Measurements from ENCODE around the gene NRAS. TPM values are rescaled to one million over a fixed set of nuclear protein-coding genes. Genes with fewer than 3 reads are reported as not detected.

Gene NRAS
- total RNA-seq, 1 experiment from 2014 or later: 140 TPM

DNA sequence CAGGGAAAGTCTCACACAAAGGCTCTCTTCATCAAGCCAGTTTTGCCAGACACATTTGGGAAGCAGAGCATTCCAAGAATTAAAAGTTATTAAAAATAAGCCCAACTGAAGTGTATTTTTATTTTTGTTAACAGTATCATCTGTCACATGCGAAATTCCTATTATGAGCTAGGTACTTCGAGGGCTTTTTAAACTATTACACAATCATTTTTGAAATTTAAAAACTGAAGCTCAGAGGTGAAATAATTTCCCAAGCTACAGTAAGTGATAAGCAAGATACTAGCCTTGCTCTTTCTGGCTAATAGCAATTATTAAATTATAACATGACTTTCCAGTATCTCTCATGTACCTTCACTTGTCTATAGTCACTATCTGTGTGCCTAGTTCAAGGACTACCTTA, 12.0 kb upstream of the NRAS start:
- no peak for DNase-seq (ENCODE audit: low read depth)

DNA sequence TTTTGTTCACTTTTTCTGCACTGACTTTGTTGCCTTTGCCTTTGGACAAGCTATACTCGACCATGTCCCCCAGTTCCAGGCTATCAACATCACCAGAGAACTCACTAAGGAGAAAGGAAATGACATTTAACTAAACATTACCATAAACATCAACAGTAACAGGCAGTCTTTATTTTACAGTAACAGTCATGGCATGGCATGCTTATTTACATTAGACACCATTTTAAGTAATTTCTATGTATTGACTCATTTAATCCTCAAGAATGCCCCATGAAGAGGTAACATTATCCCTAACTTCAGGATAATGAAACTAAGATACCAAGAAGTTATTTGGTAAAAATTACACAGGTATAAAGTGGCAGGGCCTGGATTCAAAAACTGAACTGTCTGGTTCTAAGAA, 8.7 kb upstream of the NRAS start:
- DNase-seq (ENCODE audit: low read depth): no peak

DNA sequence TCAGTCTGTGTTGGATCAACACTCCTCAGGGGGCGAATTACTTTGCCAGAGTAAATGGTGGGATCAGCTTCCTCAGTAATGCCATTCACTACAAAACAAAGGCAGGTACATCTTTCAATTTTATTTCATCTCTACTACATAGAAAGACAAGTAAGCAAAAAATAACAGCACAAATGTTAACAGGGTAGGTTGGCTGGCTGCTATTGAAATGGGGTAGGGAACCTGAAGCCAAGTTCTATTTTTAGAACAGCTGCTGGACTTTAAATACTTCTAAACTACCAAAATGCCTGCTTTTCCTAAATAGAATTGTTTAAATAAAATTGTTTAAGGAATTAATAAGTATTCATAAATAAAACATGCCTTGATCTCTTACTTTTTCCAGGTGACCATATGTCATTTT, 7.3 kb upstream of the NRAS start:
- no peak for DNase-seq (ENCODE audit: low read depth)

DNA sequence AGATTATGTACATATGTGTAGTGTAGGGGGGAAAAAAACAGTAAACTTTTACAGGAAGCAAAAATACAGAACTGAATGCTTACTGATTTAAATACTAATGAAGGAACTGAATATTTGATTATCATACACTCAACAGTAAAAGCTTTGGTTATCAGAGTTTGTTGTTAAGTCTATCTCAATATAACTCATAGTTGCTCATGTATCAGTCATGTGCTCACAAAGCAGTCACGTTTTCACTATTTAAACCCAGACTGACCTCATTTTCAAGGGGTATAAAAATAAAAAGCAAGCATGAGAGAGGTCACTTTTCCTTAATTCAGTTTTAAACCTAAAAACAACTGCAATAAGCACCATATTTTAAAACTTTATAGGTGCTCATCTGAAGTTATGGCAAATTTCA, 6.9 kb upstream of the NRAS start:
- no peak for DNase-seq (ENCODE audit: low read depth)

DNA sequence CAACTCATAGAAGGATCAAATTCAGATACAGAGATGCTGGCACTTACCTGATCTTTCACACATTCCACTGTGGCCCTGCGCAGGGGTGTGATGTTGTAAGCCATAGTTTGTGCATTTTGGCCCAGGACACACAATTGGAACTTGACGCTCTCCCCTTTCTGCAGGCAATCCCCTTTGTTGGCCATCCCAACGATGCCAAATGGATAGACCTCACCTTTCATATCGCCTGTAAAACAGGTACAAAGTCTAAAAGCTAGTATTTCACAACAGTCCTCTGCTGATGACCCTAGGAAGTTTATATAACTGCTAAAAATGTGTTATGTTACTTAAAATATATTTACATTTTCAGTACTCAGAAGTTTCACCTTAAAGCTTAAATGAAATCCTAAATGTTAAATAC, 3.9 kb upstream of the NRAS start:
- no peak for DNase-seq (ENCODE audit: low read depth)

DNA sequence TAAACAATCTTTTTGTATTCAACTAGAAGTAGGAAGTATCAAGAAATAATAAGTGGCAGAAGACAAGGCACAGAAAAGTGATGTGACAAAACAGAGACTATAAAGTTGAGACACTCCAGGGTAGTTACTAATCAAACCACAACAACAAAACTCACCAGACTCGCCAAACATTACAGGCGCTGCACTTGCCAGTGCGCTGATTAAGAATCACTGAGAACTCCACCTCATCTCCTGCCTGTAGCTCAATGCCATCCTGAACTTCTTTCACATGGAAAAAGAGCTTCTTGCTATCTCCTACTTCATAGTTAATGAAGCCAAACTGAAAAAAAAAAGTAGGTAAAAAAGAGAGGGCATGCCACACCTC, 2.8 kb upstream of the NRAS start:
- no peak for DNase-seq (ENCODE audit: low read depth)

DNA sequence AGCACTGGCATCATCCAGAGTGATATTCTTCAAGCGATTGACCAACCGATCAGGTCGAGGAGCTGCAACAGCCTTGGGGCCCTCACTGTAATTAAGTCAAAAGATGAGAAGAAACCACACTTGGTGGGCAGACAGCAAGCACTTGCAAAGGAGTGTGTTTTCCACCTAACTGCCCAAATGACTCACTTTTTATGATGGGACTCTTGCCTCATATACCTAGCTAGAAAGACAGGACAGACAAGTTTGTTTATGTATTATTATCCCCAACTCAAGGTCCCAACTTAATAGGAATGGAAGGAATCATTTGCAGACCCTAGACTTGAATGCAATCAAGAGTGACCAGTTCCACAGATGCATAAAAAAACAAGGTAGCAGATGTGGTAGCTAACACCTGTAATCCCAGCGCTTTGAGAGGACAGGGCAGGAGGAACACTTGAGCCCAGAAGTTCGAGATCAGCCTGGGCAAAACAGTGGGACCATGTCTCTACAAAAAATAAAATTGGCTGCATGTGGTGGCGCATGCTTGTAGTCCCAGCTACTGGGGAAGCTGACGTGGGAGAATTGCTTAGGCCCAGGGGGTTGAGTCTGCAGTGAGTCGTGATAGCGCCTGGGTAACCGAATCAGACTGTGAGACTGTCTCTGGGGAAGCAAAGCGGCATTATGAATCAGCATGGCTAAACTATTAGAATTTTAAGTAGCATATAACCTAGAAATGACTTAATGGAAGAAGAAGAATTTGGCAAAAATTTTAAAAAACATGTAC, 2.3 kb upstream of the NRAS start:
- DNase-seq (ENCODE audit: low read depth): peak; percentile 9

DNA sequence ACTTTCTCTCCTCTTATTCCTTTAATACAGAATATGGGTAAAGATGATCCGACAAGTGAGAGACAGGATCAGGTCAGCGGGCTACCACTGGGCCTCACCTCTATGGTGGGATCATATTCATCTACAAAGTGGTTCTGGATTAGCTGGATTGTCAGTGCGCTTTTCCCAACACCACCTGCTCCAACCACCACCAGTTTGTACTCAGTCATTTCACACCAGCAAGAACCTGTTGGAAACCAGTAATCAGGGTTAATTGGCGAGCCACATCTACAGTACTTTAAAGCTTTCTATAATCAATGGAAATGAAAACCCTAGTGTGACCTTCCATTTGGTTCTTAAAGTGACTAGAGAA, 643 bp downstream of the NRAS start:
- DNase-seq (ENCODE audit: low read depth): no peak

DNA sequence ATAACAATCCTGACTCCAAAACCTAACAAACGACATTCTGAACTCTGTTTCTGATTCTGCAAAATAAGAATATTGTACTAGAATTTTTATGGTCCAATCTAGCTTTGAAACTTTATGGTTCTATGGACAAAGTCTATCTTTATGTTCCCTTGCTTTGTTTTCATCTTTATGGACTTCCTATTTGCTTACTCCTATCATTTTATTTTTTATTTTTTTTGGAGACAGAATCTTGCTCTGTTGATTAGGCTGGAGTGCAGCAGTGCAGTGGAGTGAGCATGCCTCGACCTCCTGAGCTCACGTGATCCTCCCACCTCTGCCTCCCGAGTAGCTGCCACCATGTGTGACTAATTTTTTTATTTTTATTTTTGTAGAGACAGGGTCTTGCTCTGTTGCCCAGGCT, 3.6 kb downstream of the NRAS start:
- DNase-seq (ENCODE audit: low read depth): no peak

DNA sequence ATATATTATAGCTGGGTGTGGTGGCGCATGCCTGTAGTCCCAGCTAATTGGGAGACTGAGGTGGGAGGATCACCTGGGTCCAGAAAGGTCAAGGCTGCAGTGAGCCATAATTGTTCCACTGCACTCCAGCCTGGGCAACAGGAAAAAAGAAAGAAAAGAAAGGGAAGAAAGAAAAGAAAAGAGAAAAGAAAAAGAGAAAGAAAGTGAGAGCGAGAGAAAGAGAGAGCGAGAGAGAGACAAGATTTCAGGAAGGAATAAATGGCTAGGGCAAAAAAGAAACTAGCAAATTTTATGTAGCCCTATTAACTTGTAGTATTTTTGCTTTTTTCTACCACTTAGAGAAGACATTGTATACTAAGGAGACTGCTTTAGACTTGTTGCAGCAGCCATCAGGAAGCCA, 6.2 kb downstream of the NRAS start:
- no peak for DNase-seq (ENCODE audit: low read depth)

DNA sequence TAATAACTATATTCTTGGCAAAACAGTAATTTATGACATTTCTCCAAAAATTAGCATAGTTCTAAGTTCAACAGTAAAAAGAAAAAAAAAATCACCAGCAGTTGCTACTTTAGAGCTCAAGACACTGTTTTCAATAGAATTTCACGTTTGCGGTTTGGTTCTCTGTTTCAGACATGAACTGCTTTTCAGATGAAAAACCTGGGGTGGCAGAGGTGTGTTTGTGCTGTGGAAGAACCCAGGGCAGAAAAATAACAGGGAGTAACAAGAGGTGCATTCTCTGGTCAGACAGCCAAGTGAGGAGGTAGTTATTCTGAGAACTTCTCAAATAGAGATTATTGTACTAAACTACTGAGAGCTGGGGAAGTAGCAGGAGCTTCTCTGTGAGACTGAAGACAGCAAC, 9.0 kb downstream of the NRAS start:
- DNase-seq (ENCODE audit: low read depth): no peak

DNA sequence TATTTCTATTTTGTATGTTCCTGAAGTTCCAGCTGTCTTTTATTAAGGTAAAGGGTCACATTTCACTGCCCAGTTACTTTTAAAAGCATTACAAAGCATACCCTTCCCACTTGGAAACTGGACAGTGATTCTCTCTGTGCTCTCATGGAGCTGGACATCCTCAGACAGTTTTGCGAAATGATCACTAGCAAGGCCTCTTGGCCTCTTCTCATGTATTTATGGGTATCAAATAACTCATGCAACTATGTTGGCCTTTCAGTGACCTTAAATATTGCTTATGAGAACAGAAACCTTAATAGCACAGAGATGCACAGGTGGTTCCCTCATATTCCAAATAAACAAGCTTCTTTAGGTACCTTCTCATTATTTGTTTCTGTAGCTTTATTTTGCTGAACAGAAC, 13.3 kb downstream of the NRAS start:
- no peak for DNase-seq (ENCODE audit: low read depth)

DNA sequence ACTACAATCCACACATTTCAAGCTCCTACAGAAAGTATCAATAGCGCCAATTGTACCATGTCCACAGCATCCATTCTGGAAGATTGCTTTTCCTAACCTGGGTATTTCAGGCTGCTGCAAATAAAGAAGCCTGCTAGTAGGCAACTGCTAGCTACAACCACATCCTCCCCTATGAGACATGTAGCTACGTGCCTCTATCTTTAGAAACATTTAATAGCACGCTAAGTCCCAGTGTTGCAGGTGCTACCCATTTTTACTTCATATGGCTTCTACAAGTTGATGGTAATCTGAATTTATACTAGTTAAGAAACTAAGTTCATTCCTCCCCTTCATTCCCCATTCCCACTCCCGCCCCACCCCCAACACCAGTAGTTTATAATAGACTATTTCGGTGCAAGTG, 13.8 kb downstream of the NRAS start:
- DNase-seq (ENCODE audit: low read depth): no peak

DNA sequence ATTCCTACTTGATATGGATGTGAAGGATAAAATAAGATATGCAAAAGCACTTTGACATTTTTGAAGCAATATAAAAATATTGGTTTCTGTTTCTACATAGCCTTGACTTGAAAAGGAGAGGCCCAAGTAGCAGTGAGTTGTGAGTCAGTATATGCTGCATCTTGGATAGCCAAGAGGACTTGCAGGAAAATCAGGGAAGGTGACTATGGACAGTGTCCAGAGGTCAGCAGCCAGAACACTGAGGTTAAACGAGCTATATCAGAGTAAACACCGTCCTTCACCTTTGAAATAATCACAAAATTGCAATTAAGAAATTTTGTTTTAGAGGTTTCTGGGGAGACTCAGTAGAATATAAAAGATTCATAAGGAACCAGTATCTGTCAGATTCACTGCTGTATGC, 14.6 kb downstream of the NRAS start:
- DNase-seq (ENCODE audit: low read depth): no peak

DNA sequence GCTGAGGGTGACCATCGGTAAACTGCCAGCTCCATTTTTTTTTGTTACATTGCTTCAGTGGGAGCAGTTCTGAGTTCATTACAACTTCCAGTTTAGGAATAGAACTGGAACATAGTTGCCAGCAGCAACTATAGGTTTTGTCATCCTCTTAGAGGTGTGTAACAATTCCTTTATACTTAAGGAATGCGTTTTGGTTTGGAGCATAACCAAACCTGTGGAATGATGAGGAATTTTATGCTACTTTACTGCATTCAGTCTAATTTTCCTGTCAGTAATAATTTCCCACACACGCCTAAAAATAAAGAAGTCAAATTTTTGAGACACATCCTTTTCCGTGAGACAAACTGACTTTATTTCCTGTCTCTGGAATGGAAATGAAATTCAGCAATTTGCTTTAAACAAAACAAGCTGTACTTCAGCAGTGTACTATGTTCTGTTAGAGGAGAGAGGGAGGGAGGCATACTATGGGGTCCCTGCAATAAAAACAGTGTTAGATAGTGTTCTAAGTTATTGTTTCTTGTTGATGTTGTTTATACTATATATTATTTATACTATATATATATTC, 16.5 kb downstream of the NRAS start:
- no peak for DNase-seq (ENCODE audit: low read depth)

DNA sequence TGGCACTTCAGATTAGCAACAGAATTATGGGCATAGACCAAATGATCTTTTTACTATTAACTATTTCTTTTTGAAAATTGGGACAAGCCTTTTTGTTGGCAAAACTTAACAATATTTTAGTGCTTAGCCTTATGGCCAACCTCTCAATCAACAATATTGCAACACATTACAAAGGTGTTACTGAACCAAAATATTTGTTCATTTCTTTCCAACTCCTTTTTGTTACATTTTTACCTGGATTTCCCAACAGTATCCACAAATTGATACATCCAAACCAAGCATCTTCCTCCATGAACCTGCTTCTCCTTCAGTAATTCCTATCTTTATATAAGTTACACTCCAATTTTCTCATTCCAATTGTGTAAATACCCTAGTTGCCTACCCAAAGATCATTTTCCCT, 19.8 kb downstream of the NRAS start:
- DNase-seq (ENCODE audit: low read depth): no peak

DNA sequence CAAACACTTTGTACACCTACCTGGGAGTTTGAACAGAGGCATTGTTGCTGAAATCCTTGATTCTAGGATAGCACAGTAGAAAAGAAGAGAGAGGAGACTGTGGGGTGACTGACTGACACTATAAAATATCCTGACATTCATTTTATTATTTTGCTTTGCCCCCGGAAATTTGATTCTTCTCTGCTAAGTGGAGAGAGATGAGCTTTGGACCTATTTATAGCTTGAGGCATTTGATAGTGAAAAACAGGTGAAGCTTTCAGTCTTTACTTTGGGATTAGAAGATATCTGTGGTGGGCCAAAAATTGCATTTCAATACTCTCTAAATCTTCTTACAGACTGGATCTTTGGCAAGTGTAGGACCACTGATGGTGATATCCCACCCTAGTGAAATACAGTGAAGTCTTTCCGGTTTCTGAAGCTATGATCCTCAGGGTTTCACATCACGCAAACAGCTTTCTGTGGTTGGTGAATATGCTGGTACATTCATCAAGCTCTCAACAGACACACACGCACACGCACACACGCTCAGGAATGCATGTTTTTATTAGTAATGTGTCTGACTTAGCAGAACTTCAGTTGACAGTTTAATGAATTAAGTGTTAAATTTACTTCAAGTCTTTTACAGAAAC, 21.0 kb downstream of the NRAS start, which contains the start of gene AMPD1:
Gene AMPD1, minus strand, starts transcription at position 117 of the 629 bp plus-strand sequence. Its CDS starts 75 bp downstream, at position 42.
- peak; percentile 19 for DNase-seq (ENCODE audit: low read depth)

DNA sequence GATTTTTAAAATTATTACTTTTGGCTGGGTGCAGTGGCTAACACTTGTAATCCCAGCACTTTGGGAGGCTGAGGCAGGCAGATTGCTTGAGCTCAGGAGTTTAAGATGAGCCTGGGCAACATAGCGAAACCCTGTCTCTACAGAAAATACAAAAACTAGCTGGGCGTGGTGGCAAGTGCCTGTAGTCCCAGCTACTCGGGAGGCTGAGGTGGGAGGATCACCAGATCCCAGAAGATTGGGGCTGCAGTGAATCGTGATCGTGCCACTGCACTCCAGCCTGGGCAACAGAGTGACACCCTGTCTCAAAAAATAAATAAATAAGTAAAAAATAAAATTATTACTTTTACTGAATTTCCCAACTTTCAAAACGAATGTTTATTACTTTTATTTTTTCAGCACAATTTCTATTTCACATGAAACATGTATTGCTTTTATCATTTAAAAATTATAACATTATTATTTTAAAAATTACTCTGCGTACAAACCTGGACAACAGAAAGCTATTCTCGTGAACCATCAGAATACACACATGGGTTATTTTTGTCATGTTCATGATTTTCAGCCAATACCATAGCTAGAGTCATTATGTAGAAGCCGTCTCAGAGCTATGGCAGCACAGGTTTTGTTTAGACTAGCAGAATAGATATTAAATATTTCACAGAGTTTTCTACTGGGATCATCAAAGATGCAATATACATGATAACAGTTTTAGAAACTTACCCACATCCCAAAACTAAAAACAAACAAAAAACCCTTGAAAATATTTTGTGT, 21.8 kb downstream of the NRAS start:
- no peak for DNase-seq (ENCODE audit: low read depth)

DNA sequence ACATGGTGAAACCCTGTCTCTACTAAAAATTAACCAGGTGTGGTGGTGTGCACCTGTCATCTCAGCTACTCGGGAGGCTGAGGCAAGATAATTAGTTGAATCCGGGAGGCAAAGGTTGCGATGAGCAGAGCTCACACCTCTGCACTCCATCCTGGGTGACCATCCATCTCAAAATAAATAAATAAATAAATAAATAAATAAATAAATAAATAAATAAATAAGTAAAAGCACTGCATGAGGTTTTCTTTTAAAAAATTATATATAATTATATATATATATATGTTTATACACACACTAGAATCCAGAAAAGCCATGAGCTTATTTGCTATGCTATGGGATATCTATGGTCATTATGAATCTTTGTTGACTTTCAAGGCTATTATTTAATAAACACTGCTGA, 23.6 kb downstream of the NRAS start:
- DNase-seq (ENCODE audit: low read depth): no peak

DNA sequence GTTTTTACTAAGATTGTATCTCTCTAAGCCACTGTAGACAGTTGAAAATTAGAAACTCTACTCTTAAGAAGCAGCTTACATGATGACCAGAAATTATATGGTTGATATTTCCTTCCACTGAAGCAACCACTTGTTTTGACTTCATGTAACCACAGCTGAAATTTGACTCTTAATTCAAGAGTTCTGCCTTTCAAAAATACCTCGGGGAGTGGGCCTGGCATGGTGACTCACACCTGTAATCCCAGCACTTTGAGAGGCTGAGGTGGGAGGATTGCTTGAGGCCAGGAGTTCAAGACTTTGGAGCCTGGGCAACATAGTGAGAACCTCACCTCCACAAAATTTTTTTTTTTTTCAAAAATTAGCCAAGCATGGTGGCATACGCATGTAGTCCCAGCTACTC, 25.5 kb downstream of the NRAS start:
- DNase-seq (ENCODE audit: low read depth): peak; percentile 24

DNA sequence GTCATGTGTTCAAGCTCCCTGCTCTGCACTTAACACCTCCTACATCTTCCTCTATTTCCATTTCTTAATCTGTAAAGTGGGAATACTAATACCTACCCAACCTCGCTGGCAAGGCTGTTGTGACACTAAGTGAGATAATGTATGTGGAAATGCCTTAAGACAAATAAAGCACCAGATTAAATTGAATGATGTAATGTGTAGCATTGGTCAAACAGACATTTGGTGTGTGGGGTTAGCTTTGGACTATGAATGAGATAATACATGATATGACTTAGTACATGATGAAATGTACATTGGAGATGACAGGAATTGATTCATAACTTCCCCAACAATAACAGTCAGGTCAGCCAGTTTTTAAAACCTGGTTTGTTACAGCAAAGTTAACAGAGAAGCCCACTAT, 26.4 kb downstream of the NRAS start:
- no peak for DNase-seq (ENCODE audit: low read depth)

DNA sequence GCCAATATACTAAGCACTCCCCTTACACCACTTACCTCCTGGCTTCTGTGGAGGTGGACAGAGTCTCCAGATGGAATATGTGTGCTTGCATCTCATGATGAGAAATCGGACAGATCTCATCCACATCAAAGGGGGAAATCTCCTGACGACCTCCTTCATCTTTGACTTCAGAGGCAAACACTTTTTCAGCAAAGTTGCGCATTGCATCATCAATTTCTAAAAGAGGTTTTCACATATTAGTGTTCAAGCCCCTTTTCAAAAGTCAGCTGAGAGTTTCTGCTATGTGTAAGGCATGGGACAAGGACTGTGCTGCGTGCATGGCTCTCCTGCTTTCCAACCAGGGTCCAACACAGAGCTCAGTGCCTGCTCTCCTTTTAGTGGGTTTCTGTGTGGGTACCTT, 28.0 kb downstream of the NRAS start:
- DNase-seq (ENCODE audit: low read depth): no peak

DNA sequence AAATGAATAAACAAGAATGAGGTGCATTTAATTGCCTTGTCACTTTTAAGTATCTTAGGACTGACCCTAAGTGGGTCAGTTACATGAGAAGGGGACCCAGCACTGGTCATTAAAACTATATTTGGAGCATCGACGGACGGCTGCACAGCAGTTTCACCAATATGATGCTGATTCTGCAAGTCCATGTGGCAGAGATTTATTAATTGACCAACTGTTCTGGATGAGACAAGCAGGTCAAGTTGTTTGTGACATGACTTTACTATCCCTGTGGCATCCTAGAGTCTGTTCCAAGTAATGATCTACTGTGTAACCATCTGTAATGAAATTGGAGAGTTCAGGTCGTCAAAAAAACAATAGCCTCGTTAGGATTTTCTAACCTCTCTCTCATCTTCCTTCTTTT, 30.7 kb downstream of the NRAS start:
- no peak for DNase-seq (ENCODE audit: low read depth)

Data from RPMI7951 (cell line).